ENCODE results near the gene TAF10. TPM values are rescaled to one million over a fixed set of nuclear protein-coding genes. Genes with fewer than 3 reads are reported as not detected.

Gene TAF10
- total and polyA plus RNA-seq, 8 donors = 15.8 to 234 (median 157) TPM

- Histone ChIP-seq H3K36me3 (peaks cover 0 to 18% (median 16%) of the 10 kb centered on the region in 4 donors), H3K27me3 (no peaks in the 10 kb centered on the region), H3K9me3 (no peaks in the 10 kb centered on the region), H3K27ac (no peak overlapping the region), H3K4me1 (peaks cover 21 to 39% (median 34%) of the 10 kb centered on the region in 4 donors), H3K4me3 (no peak overlapping the region)
- no peak for TF ChIP-seq POLR2A (IDR thresholded peaks at IDR 0.05)
- TF ChIP-seq, protein P1, sequence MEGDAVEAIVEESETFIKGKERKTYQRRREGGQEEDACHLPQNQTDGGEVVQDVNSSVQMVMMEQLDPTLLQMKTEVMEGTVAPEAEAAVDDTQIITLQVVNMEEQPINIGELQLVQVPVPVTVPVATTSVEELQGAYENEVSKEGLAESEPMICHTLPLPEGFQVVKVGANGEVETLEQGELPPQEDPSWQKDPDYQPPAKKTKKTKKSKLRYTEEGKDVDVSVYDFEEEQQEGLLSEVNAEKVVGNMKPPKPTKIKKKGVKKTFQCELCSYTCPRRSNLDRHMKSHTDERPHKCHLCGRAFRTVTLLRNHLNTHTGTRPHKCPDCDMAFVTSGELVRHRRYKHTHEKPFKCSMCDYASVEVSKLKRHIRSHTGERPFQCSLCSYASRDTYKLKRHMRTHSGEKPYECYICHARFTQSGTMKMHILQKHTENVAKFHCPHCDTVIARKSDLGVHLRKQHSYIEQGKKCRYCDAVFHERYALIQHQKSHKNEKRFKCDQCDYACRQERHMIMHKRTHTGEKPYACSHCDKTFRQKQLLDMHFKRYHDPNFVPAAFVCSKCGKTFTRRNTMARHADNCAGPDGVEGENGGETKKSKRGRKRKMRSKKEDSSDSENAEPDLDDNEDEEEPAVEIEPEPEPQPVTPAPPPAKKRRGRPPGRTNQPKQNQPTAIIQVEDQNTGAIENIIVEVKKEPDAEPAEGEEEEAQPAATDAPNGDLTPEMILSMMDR (IDR thresholded peaks at IDR 0.05) = no peak
- no peak for TF ChIP-seq EP300 (IDR thresholded peaks at IDR 0.05)
- TF ChIP-seq POLR2AphosphoS5 (IDR thresholded peaks at IDR 0.05) = no peak
- intact Hi-C loops (cut with DNase I; ENCODE audit: low total_unique reads) = no loop called here
- DNase-seq = no peak
- 94 to 97% (median 96%) methylated on average over 15 to 26 of the region's 26 CpGs for WGBS, 5 donors
Measured at GRCh38 chr11:6640985-6641701, 29.1 kb upstream of the TAF10 start.

DNA sequence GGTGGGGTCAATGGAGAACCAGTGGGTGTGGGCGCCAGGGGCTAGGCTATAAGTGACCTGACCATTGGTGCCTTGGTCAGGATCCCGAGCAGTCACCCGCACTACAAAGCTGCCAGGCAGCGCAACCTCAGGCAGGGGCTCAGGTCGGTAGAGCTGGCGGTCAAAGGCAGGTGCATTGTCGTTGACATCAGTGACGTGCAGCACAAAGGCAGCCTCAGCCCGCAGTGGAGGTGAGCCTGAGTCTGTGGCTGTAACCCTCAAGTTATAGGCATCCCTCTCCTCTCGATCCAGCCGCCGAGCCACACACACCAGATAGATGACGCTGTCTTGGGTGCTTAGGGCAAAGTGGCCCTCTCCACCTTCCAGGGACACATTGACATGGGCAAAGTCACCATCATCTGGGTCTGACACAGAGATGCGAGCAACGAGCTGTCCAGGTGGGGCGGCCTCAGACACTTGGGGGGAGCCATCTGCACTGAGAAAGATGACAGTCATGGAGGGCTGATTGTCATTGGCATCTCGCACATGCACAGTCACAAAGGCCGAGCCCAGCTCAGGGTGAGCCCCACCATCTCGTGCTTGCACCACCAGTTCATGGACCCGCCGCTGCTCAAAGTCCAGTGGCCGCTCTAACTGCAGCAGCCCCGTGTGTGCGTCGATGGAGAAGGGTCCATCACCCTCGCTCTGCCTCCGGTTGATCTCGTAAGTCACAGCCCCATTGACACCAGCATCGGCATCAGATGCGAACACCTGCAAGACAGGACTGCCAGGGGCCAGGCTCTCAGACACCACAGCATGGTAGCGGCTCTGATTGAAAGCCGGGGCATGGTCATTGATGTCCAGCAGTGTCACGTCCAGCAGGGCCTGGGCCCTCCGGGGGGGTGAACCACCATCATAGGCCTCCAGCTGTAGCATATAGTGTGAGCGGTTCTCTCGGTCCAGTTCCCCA is 28.3 kb upstream of the TAF10 start:
- 85 to 96% (median 95%) methylated on average over 6 to 36 of the region's 36 CpGs for WGBS, 5 donors
- DNase-seq = no peak

DNA sequence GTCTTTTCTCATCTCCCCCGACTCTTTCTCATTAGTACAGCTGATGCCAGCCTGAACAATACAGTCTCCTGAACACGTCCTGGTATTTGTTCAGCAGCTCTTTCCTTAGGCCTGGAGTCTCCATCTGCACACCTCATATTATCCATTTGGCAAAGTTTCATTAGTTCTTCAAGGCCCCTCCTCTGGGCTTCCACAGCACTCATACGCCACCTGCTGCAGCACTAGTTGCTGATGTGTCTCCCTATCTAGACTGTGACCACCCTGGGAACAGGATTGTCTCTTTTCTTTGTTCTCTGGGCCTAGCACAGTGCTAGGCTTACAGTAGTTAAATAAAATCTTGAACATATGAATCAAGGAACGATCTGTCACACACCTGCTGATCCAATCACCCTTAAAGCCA is 26.4 kb upstream of the TAF10 start:
- no peaks in the 10 kb centered on the region for H3K27me3 ChIP-seq
- no peak for DNase-seq
- 48 to 65% (median 53%) methylated on average over 4 of the region's 4 CpGs for WGBS, 5 donors
- H3K4me3 ChIP-seq = no peak overlapping the region
- H3K27ac ChIP-seq = peak overlapping the region in 4 of 5 donors; percentile 54 to 80 (median 73)
- no peak for TF ChIP-seq EP300 (IDR thresholded peaks at IDR 0.05)
- TF ChIP-seq POLR2AphosphoS5 (IDR thresholded peaks at IDR 0.05) = no peak
- TF ChIP-seq, protein P1 (IDR thresholded peaks at IDR 0.05) = no peak
- TF ChIP-seq POLR2A (IDR thresholded peaks at IDR 0.05) = no peak
- peaks cover 30 to 52% (median 40%) of the 10 kb centered on the region in 4 donors for H3K4me1 ChIP-seq
- H3K36me3 ChIP-seq = peaks cover 0 to 24% (median 19%) of the 10 kb centered on the region in 4 donors
- intact Hi-C loops (cut with DNase I; ENCODE audit: low total_unique reads) = no loop called here
- H3K9me3 ChIP-seq = no peaks in the 10 kb centered on the region

More for the DNA sequence above, 28.3 kb upstream of the TAF10 start:
- H3K4me1 ChIP-seq = peaks cover 25 to 40% (median 36%) of the 10 kb centered on the region in 4 donors
- no peak overlapping the region for H3K27ac ChIP-seq
- no peak overlapping the region for H3K4me3 ChIP-seq
- H3K27me3 ChIP-seq = no peaks in the 10 kb centered on the region
- TF ChIP-seq EP300 (IDR thresholded peaks at IDR 0.05) = no peak
- no peak for TF ChIP-seq POLR2AphosphoS5 (IDR thresholded peaks at IDR 0.05)
- TF ChIP-seq, protein P1 (IDR thresholded peaks at IDR 0.05) = no peak
- no peak for TF ChIP-seq POLR2A (IDR thresholded peaks at IDR 0.05)
- peaks cover 0 to 18% (median 16%) of the 10 kb centered on the region in 4 donors for H3K36me3 ChIP-seq
- intact Hi-C loops (cut with DNase I; ENCODE audit: low total_unique reads) = no loop called here
- H3K9me3 ChIP-seq = no peaks in the 10 kb centered on the region

DNA sequence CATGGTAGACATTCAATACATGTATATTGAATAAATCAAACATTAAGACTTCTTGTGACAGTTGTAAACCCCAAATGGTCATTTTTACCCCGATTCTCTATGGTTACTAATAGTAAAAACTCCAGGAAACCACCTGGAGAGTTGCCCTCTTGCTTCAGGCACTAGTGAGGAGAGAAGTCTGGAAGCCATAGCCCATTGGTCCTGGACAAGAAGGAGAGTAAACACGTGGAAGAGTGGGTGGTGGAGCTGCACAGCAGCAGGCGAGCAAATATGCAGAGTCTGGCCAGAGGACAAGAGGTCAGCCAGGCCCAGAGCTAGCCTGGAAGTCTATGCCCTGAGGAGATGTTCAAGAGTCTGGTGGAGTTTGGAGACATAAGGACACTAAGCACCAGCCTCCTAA is 25.9 kb upstream of the TAF10 start:
- peak in 1 of 2 donors; percentile 67 for DNase-seq
- Histone ChIP-seq H3K27me3 (no peaks in the 10 kb centered on the region), H3K27ac (peak overlapping the region in 4 of 5 donors; percentile 1 to 80 (median 73)), H3K9me3 (no peaks in the 10 kb centered on the region), H3K4me1 (peaks cover 30 to 52% (median 40%) of the 10 kb centered on the region in 4 donors), H3K4me3 (no peak overlapping the region), H3K36me3 (peaks cover 0 to 30% (median 24%) of the 10 kb centered on the region in 4 donors)
- TF ChIP-seq POLR2A (IDR thresholded peaks at IDR 0.05) = no peak
- no peak for TF ChIP-seq EP300 (IDR thresholded peaks at IDR 0.05)
- TF ChIP-seq POLR2AphosphoS5 (IDR thresholded peaks at IDR 0.05) = peak in 1 of 3 donors; percentile 33
- TF ChIP-seq, protein P1 (IDR thresholded peaks at IDR 0.05) = no peak
- intact Hi-C loops (cut with DNase I; ENCODE audit: low total_unique reads) = no loop called here
- 10 to 25% (median 12%) methylated on average over 3 of the region's 3 CpGs for WGBS, 5 donors

Data from stomach (tissue), 9 donors.